Left lung (tissue), 10 donors: ENCODE results near the gene LMF1. TPM values are rescaled to one million over a fixed set of nuclear protein-coding genes. Genes with fewer than 3 reads are reported as not detected.

Experiments used
- ATAC-seq: fragments of 200-7000 bp; cut with Tn5 transposase; one replicate; pipeline ENCODE4 v1.9.1; 2020; ENCODE audit warnings: moderate library complexity
- DNase-seq, 4 donors: peaks; one replicate each; pipeline ENCODE4 v3.0.0-alpha.2; 2013 to 2020
- H3K27ac ChIP-seq, 2 donors: fragments of 200-600 bp; sonication (generic) in 1 of 2; one replicate each; pipeline versions ENCODE4 v1.5.0 to v1.8.0; 2020 to 2021
- H3K27me3 ChIP-seq, 2 donors: fragments of 200-600 bp; sonication (generic) in 1 of 2; one replicate each; pipeline versions ENCODE4 v1.5.0 to v1.8.0; 2020 to 2021
- H3K36me3 ChIP-seq, 2 donors: fragments of 200-600 bp; sonication (generic) in 1 of 2; one replicate each; pipeline versions ENCODE4 v1.5.0 to v1.8.0; 2020 to 2021
- H3K4me1 ChIP-seq, 2 donors: fragments of 200-600 bp; one replicate each; pipeline ENCODE4 v1.8.0; 2021
- H3K4me3 ChIP-seq, 2 donors: fragments of 200-600 bp; sonication (generic) in 1 of 2; one replicate each; pipeline versions ENCODE4 v1.5.0 to v1.8.0; 2020 to 2021; ENCODE audit warnings: mild to moderate bottlenecking in 1 of 2
- H3K9me3 ChIP-seq, 2 donors: fragments of 200-600 bp; sonication (generic) in 1 of 2; one replicate each; pipeline versions ENCODE4 v1.5.0 to v1.8.0; 2020 to 2021
- intact Hi-C, 2 donors: fragments of 100-400 bp; cut with DNase I; formaldehyde crosslinking; loops; one replicate each; pipeline versions ENCODE4 v1.11.2 to v1.14.2; 2022
- polyA plus RNA-seq, 6 donors: library from polyadenylated mRNA; unstranded; fragments of 120-200 nt; gene quantifications; one replicate each; pipeline ENCODE4 v1.2.1, GENCODE V29; 2013; ENCODE audit not compliant: insufficient read length in 6 of 6
- total RNA-seq, 2 donors: library from RNA; stranded (reverse); fragmentation: NEBNext Ultra II Directional; extraction: Animal tissue kit (Norgen Biotek cat#: 25700); gene quantifications; one replicate each; pipeline ENCODE4 v1.2.1, GENCODE V29; 2021
- TF ChIP-seq, protein P1 (sequence below), 2 donors: fragments of 200-600 bp; sonication (generic) in 1 of 2; IDR thresholded peaks; one replicate each; pipeline versions ENCODE4 v1.5.0 to v1.8.0; 2021; ENCODE audit warnings: antibody characterized with exemption in 2 of 2
- donor health status: DM: no; HTN: yes; CAD: no.
- donor health status: DM: no; HTN: no; CAD: no.

Gene LMF1
- total and polyA plus RNA-seq, 8 donors = 15.5 to 23.1 (median 20.4) TPM

DNA sequence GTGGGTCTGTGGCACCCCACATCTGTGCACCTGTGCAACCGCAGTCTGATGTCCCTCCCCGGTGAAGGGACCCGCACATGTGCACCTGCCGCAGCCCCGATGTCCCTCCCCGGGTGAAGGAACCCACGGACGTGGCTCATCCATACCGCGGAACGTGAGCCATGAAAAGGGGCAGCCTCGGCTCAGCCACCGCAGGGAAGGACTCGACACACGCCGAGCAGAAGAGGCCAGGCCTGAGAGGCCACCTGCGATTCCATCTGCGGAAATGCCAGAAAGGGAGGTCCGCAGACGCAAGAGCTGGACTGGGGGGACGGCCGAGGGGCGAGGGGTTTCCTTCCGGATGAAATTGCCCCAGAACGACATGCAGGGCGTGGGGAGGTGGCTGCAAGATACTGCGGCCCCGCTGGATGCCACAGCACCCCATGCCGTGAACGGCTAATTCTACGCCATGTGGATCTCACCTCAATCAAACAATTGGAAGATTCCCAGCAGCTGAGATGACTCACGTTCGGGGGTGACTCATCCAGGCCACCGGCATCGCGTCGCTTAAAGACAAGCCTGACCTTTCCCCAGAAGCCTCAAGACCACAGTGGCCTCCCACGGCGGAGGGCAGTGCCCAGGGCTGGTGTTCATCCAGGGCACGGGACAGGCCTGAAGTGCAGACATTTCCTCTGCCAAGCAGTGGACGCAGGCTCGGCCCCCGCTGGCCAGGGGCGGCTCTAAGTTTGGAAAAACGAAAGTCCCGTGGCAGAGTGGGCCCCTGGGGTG lies 31.8 kb upstream of the LMF1 start:
- H3K4me3 ChIP-seq = no peak overlapping the region
- ATAC-seq (peak; percentile 38), DNase-seq (no peak)
- H3K27me3 ChIP-seq = peaks cover 0 to 75% of the 10 kb centered on the region in 2 donors
- no peaks in the 10 kb centered on the region for H3K4me1 ChIP-seq
- TF ChIP-seq, protein P1, sequence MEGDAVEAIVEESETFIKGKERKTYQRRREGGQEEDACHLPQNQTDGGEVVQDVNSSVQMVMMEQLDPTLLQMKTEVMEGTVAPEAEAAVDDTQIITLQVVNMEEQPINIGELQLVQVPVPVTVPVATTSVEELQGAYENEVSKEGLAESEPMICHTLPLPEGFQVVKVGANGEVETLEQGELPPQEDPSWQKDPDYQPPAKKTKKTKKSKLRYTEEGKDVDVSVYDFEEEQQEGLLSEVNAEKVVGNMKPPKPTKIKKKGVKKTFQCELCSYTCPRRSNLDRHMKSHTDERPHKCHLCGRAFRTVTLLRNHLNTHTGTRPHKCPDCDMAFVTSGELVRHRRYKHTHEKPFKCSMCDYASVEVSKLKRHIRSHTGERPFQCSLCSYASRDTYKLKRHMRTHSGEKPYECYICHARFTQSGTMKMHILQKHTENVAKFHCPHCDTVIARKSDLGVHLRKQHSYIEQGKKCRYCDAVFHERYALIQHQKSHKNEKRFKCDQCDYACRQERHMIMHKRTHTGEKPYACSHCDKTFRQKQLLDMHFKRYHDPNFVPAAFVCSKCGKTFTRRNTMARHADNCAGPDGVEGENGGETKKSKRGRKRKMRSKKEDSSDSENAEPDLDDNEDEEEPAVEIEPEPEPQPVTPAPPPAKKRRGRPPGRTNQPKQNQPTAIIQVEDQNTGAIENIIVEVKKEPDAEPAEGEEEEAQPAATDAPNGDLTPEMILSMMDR (IDR thresholded peaks at IDR 0.05) = no peak
- H3K9me3 ChIP-seq = no peaks in the 10 kb centered on the region
- intact Hi-C loops = no loop called here
- no peak overlapping the region for H3K27ac ChIP-seq
- no peaks in the 10 kb centered on the region for H3K36me3 ChIP-seq

DNA sequence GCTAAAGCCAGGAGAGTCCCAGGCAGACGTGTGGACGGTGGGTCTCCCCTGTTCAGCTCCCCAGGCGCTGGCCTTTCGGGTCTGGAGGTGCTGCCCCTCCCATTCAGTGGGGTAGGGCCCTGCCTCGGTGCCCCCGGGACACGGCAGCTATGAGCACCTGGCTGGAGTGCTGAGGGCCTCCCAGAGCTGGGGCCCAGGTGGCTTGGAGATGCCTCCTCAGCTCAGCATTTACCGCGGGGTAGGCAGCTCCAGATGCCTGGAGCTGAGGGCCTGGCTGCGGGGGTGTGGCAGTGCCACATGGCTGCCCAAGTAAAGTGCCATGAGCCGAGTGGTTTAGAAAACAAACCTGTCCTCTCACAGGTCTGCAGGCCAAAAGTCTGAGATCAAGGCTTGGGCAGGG lies 30.3 kb upstream of the LMF1 start:
- no peak overlapping the region for H3K27ac ChIP-seq
- ATAC-seq (no peak), DNase-seq (no peak)
- H3K4me1 ChIP-seq = no peaks in the 10 kb centered on the region
- H3K36me3 ChIP-seq = no peaks in the 10 kb centered on the region
- H3K9me3 ChIP-seq = no peaks in the 10 kb centered on the region
- peaks cover 0 to 75% of the 10 kb centered on the region in 2 donors for H3K27me3 ChIP-seq
- TF ChIP-seq, protein P1 (IDR thresholded peaks at IDR 0.05) = no peak
- intact Hi-C loops = no loop called here
- no peak overlapping the region for H3K4me3 ChIP-seq

DNA sequence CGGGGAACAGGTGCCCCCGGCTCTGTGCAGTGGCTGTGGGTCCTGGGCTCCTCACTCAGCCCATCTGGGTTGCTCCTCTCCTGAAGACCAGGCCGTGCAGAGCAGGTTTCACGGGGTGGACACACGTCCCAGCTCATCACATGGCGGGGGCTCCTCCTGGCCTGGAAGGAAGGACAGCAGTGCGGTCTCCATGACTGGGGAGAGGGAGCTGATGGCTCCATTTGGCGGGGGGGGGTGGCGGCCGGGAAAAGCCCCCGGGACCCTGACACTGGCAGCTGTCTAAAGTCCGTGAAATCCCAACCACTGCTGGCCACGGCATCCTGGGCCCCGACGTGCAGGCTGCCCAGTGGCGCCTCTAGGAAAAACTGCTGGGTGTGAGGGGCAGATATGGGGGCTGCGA lies 29.8 kb upstream of the LMF1 start:
- Histone ChIP-seq H3K27me3 (peaks cover 0 to 74% of the 10 kb centered on the region in 2 donors), H3K9me3 (peaks cover 0 to 3% of the 10 kb centered on the region in 2 donors), H3K27ac (no peak overlapping the region), H3K36me3 (no peaks in the 10 kb centered on the region), H3K4me3 (no peak overlapping the region), H3K4me1 (no peaks in the 10 kb centered on the region)
- intact Hi-C loops = no loop called here
- TF ChIP-seq, protein P1 (IDR thresholded peaks at IDR 0.05) = no peak
- no peak for ATAC-seq
- DNase-seq = no peak

DNA sequence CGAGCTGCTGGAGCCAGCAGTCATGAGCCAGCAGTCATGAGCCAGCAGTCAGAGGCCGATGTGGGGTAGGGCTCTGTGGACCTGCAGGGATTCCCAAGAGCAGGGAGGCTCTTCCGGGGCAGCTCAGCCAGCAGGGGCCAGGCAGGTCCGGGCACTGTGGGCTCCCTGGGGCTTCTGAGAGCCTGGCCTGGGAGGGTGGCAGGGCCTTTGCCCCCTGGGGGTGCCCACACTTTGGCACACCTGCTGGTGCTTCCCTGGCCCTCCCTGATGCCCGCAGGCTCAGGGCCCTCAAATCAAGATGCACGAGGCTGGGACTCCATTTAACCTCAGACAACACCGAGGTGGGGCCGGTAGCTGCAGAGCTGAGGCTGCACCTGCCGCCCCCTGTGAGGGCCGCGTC lies 28.9 kb upstream of the LMF1 start:
- Histone ChIP-seq H3K27ac (no peak overlapping the region), H3K36me3 (no peaks in the 10 kb centered on the region), H3K4me1 (no peaks in the 10 kb centered on the region), H3K4me3 (no peak overlapping the region), H3K27me3 (peaks cover 0 to 74% of the 10 kb centered on the region in 2 donors), H3K9me3 (peaks cover 0 to 13% of the 10 kb centered on the region in 2 donors)
- intact Hi-C loops = no loop called here
- TF ChIP-seq, protein P1 (IDR thresholded peaks at IDR 0.05) = no peak
- no peak for DNase-seq
- ATAC-seq = no peak

DNA sequence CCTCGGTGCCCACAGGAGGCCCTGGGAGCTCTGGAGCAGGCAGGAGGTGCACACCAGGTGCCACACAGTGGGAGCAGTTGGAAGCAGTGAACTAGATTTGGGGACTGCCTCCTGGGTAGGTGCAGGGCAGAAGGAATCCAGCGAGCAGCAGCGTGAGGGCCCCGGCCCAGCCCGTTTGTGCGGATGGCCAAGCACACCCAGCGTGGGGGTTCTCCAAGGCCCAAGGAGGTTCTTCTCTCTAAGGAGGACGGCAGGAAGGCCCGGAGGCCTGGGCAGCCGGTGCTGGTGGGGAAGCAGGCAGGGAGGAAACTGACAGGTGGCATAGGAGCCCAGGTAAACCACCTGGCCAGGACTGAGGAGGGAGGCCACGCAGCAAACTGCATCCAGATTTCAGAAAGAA lies 27.8 kb upstream of the LMF1 start:
- ATAC-seq = no peak
- no peaks in the 10 kb centered on the region for H3K4me1 ChIP-seq
- no peak overlapping the region for H3K27ac ChIP-seq
- no peak overlapping the region for H3K4me3 ChIP-seq
- H3K9me3 ChIP-seq = peaks cover 0 to 17% of the 10 kb centered on the region in 2 donors
- DNase-seq = no peak
- peaks cover 0 to 64% of the 10 kb centered on the region in 2 donors for H3K27me3 ChIP-seq
- TF ChIP-seq, protein P1 (IDR thresholded peaks at IDR 0.05) = no peak
- H3K36me3 ChIP-seq = no peaks in the 10 kb centered on the region
- intact Hi-C loops = no loop called here
